Endodermal cell (in vitro differentiated cells): ENCODE data around the gene SLC29A4. TPM values are rescaled to one million over a fixed set of nuclear protein-coding genes. Genes with fewer than 3 reads are reported as not detected.

Source experiments
- DNase-seq: peaks from one replicate; pipeline ENCODE4 v3.0.0-alpha.2; 2017
- H3K27ac ChIP-seq: 2 replicates; pipeline ENCODE4 v1.5.1; 2013; ENCODE audit warnings: mild to moderate bottlenecking, low read depth, low read length, moderate library complexity
- H3K27me3 ChIP-seq: 2 replicates; pipeline ENCODE4 v1.6.1; 2013; ENCODE audit warnings: mild to moderate bottlenecking, low read length, moderate library complexity; ENCODE audit not compliant: insufficient read depth, control insufficient read depth, poor library complexity, severe bottlenecking
- H3K36me3 ChIP-seq: 2 replicates; pipeline ENCODE4 v1.7.0; 2013; ENCODE audit warnings: mild to moderate bottlenecking, low read length, moderate library complexity; ENCODE audit not compliant: control insufficient read depth, insufficient read depth
- H3K4me1 ChIP-seq: one replicate; pipeline ENCODE4 v1.7.0; 2013; ENCODE audit warnings: low read length; ENCODE audit not compliant: control insufficient read depth, insufficient read depth
- H3K4me3 ChIP-seq: 2 replicates; pipeline ENCODE4 v1.5.1; 2013; ENCODE audit warnings: mild to moderate bottlenecking, low read length, moderate library complexity
- H3K9ac ChIP-seq: 2 replicates; pipeline ENCODE4 v1.6.1; 2013; ENCODE audit warnings: mild to moderate bottlenecking, low read length, moderate library complexity; ENCODE audit not compliant: poor library complexity, severe bottlenecking; ENCODE audit errors: extremely low read depth
- H3K9me3 ChIP-seq: 2 replicates; pipeline ENCODE4 v1.6.1; 2013; ENCODE audit warnings: mild to moderate bottlenecking, low read length, moderate library complexity; ENCODE audit not compliant: control insufficient read depth
- H3K27ac Mint-ChIP-seq: 2 replicates; pipeline ENCODE4 v1.8.0; 2020; ENCODE audit warnings: mixed read lengths
- H3K27me3 Mint-ChIP-seq: 2 replicates; pipeline ENCODE4 v1.8.0; 2021; ENCODE audit warnings: mild to moderate bottlenecking, mixed read lengths; ENCODE audit not compliant: insufficient read depth
- H3K36me3 Mint-ChIP-seq: 2 replicates; pipeline ENCODE4 v1.8.0; 2020; ENCODE audit warnings: low read depth, mixed read lengths
- H3K4me1 Mint-ChIP-seq: 2 replicates; pipeline ENCODE4 v1.8.0; 2020; ENCODE audit warnings: mixed read lengths
- H3K4me3 Mint-ChIP-seq: 2 replicates; pipeline ENCODE4 v1.8.0; 2020; ENCODE audit warnings: mild to moderate bottlenecking, moderate library complexity, mixed read lengths
- H3K9me3 Mint-ChIP-seq: 2 replicates; pipeline ENCODE4 v1.8.0; 2020; ENCODE audit warnings: mild to moderate bottlenecking, mixed read lengths
- CTCF ChIP-seq: fragments of 200-600 bp; sonication (generic); conservative IDR thresholded peaks from 2 replicates; pipeline ENCODE4 v1.5.0; 2021; ENCODE audit warnings: antibody characterized with exemption, mild to moderate bottlenecking
- WGBS, 2 experiments: methylation state at CpG; one replicate each; pipeline versions ENCODE4 v1.1.5 to v1.1.7; 2013; ENCODE audit warnings: missing lambda C conversion rate in 2 of 2, mixed read lengths in 1 of 2; ENCODE audit not compliant: insufficient coverage in 1 of 2, insufficient read length in 1 of 2; 5-methylcytosine and 5-hydroxymethylcytosine counted together
- total RNA-seq, 2 donors: library from RNA; stranded (reverse); fragmentation: NEBNext Ultra II Directional in 1 of 2; extraction: Animal tissue kit (Norgen Biotek cat#: 25700) in 1 of 2; gene quantifications; 2 replicates in 1 of 2; 3 replicates in 1 of 2; pipeline ENCODE4 v1.2.1, GENCODE V29; 2021

The SLC29A4 gene
- total RNA-seq, 2 donors from 2014 or later, result 15.0 to 23.8 TPM

DNA sequence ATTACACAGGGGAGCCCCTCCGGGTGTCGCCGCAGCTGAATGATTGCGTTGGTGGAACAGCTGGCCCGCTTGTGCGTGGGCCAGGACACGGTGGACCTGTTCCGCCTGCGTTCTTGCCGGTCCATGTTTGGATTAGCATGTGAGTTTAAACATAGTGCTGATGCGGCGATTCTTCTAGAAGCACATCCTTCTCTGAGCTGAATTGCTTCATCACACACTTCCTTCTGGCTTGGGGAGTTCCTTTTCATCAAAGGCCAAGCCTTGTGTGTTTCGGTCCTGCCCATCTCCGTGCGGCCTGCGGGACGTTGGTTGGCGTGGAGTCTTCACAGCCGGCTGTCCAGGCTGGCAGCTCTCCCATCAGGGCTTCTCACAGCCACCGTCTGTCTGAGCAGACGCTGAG, 45.5 kb upstream of the SLC29A4 start:
- Histone ChIP-seq H3K4me3 (no peak overlapping the region), H3K27me3 (peaks cover 10% of the 10 kb centered on the region), H3K36me3 (peaks cover 3% of the 10 kb centered on the region), H3K27ac (peak overlapping the region; percentile 17), H3K9me3 (no peaks in the 10 kb centered on the region), H3K9ac (no peak overlapping the region), H3K4me1 (no peaks in the 10 kb centered on the region)
- Mint-ChIP-seq H3K27me3 (peaks cover 25% of the 10 kb centered on the region), H3K36me3 (peaks cover 9% of the 10 kb centered on the region), H3K9me3 (no peaks in the 10 kb centered on the region), H3K4me3 (no peak overlapping the region), H3K4me1 (peaks cover 4% of the 10 kb centered on the region), H3K27ac (no peak overlapping the region)
- no peak for DNase-seq
- no peak for TF ChIP-seq CTCF
- 92 to 93% methylated on average over 20 to 21 of the region's 21 CpGs for WGBS, 2 experiments

DNA sequence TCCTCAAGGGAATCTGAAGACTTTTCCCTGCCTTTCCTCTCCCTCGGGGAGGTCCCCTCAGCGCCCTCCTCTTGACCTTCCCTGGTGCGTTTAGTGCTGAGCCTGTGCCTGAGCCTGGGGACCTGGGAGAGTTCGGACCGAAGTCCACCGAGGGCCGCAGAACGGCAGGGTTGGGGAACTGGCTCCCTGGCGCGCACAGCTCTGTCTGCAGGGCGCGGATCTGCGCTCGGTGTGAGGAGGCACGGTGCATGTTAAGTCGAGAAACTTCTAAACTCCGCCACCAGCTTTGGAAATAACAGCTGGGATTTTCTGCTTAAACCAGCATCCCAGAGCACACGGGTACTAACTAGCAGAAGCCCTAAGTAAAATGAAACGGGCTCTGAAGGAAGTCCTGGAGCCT, 44.2 kb upstream of the SLC29A4 start:
- Histone ChIP-seq H3K9ac (no peak overlapping the region), H3K27me3 (peaks cover 10% of the 10 kb centered on the region), H3K4me1 (no peaks in the 10 kb centered on the region), H3K27ac (no peak overlapping the region), H3K36me3 (no peaks in the 10 kb centered on the region), H3K9me3 (no peaks in the 10 kb centered on the region), H3K4me3 (no peak overlapping the region)
- no peak for DNase-seq
- 91 to 93% methylated on average over 19 of the region's 19 CpGs for WGBS, 2 experiments
- Mint-ChIP-seq H3K27me3 (peaks cover 33% of the 10 kb centered on the region), H3K9me3 (no peaks in the 10 kb centered on the region), H3K4me3 (no peak overlapping the region), H3K4me1 (no peaks in the 10 kb centered on the region), H3K27ac (no peak overlapping the region), H3K36me3 (peaks cover 2% of the 10 kb centered on the region)
- no peak for TF ChIP-seq CTCF

DNA sequence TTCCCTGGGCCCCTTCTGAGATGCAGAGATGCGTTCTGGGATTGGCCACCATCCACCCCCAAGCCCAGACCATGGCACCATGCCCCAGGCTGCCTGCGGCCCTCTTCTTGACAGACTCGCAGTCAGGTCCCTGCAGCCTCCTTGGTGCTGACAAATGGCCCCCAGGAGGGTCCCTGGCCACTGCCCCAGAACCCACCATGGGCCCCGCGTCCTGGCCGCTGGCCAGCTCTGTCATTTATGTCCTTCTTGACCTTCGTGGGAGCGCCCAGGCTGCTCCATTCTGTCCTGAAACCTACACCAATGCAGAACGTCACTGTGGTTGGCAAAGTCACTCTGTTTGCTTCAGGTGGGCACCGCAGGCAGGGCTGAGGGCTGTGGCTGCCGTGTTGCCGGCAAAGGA, 39.5 kb upstream of the SLC29A4 start:
- Histone ChIP-seq H3K4me3 (no peak overlapping the region), H3K36me3 (no peaks in the 10 kb centered on the region), H3K9me3 (no peaks in the 10 kb centered on the region), H3K4me1 (no peaks in the 10 kb centered on the region), H3K27ac (no peak overlapping the region), H3K27me3 (peaks cover 10% of the 10 kb centered on the region), H3K9ac (no peak overlapping the region)
- Mint-ChIP-seq H3K9me3 (peaks cover 12% of the 10 kb centered on the region), H3K27ac (no peak overlapping the region), H3K27me3 (peaks cover 30% of the 10 kb centered on the region), H3K4me1 (no peaks in the 10 kb centered on the region), H3K36me3 (no peaks in the 10 kb centered on the region), H3K4me3 (no peak overlapping the region)
- no peak for TF ChIP-seq CTCF
- 92% methylated on average over 6 to 12 of the region's 12 CpGs for WGBS, 2 experiments
- DNase-seq, result no peak
